NOMO-1 treated with DMSO at 0.1 percent for 48 hours (cell line): ENCODE measurements around the gene SMAD6.
"Not testable (repeated sequence)": the region's sequence is repeated elsewhere in the genome, so short reads cannot be mapped to it uniquely, and the experiment has no call there.

Experiments used
- DNase-seq: peaks from one replicate; lab custom pipeline; 2025; ENCODE audit not compliant: unreplicated experiment; lab: John Stamatoyannopoulos, UW

Gene SMAD6

DNA sequence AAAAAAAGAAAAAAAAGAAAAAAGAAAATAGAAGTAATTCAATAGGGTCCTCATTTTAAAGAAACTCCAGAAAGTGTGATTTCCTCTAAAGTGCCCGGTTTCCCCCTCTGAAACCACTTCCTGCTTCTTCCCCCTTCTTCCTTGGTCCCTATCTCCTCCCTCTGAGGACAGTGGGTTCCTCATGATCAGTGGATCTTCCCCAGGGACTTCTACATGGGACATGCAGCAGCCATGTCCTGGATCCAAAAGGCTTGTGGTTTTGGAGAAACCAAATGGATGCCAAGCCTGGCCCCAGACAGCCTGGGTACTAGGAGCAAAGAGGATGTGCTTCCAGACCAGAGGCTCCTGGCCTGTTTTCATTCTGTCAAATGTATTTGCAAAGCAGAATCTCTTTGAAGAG, 26.6 kb upstream of the SMAD6 start:
- DNase-seq, result no peak

- DNase-seq, result no peak
These were observed 24.7 kb upstream of the SMAD6 start for GRCh38 chr15:66677336-66677735.

DNA sequence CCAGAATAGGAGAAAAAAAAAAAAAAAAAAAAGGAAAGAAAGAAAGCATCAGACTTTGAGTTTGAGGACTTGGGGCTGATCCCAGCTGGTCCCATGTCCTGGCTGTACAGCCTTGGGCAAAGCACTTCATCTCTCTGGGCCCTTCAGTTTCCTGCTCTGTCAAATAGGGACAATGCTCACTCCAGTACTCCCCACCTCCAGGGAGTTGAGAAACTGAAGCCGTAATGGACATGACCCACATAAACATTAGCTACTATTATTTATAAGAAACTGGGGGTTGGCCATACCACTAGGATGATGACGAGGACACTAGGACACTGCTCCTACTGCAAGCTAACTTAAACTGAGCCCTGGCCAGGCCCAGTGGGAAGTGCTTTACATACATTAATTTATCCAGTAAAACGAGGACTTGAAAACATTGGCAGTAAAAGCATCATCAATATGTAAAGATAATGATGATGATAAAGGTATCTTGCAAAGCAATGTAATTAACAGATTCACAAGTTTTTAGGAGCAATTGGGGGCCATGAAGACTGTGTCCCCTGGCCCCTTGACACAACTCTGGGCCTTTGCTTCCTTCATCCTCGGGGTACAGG, 22.9 kb upstream of the SMAD6 start:
- no peak for DNase-seq

- no peak for DNase-seq
These were observed 22.4 kb upstream of the SMAD6 start for GRCh38 chr15:66679657-66680108.

DNA sequence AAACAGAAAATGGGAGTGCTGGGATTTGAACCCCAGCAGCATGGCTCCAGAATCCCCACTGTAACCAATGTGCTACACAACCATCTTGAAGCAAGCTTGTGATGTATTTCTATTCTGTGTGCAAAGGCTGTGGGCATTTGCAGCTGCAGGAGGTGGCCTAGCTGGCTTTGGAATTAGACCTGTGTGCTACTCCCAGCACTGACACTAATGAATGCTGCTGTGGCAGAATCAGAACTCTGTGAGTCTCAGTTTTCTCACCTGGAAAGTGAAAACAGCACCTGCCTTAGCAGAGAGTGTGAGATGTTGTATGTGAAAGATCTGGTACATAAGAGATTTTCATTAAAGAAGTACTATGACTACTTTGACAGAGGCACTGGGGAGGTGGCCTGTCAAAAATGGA, 21.5 kb upstream of the SMAD6 start:
- no peak for DNase-seq

DNA sequence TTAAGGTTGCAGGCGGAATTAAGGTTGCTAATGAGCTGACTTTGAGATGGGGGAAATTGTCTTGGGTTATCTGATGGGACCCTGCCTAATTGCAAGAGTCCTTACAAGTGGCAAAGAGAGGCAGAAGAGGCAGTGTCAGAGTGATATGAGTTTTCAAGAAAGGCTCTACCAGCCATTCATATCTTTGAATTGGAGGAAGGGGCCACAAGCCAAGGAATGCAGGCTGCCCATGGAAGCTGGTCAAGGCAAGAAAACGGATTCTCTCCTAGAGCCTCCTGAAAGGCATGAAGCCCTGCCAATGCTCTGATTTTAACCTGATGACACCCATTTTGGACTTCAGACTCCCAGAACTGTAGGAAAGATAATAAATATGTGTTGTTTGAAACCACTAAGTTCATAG, 20.6 kb upstream of the SMAD6 start:
- no peak for DNase-seq

- DNase-seq, result no peak
These were observed 19.8 kb upstream of the SMAD6 start for GRCh38 chr15:66682246-66682645.

DNA sequence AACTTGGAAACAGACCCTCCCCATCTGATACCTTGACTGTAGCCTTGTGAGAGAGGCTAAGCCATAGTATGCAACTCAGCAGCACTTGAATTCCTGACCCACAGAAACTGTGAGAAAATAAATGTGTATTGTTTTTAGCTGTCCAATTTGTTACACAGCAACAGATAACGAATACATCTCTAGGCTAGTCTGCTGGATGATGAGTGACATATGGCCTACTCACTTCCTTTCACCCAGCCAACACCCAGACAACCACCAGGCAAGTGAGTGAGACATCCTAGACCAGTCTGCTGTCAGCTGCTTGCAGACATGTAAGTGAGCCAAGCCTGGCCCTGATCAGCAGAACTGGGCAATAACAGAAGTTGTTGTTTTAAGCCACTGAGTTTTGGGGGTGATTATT, 19.2 kb upstream of the SMAD6 start:
- no peak for DNase-seq

- DNase-seq, result no peak
These were observed 17.8 kb upstream of the SMAD6 start for GRCh38 chr15:66684136-66684681.

GRCh38 chr15:66685638-66686150, 16.3 kb upstream of the SMAD6 start:
- no peak for DNase-seq

GRCh38 chr15:66690912-66691311, 11.1 kb upstream of the SMAD6 start:
- DNase-seq, result not testable (repeated sequence)

DNA sequence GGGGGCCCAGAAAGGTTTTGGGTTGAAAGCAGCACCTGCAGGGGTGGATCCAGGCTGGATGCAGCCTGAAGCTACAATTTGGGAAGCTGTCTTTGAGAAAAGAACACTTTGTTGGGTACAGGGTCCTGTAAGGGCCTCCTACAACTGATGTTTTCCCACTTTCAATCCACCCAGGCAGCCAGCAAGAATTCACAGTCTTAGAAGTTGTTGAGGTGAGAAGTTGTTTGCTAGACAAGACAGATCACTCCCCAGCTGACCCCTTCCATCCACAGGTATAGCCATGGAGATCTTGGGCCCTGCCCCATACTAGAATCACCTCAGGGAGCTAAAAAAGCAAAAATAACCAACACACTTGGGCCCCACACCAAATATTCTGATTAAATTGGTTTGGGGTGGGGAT, 10.3 kb upstream of the SMAD6 start:
- no peak for DNase-seq

DNA sequence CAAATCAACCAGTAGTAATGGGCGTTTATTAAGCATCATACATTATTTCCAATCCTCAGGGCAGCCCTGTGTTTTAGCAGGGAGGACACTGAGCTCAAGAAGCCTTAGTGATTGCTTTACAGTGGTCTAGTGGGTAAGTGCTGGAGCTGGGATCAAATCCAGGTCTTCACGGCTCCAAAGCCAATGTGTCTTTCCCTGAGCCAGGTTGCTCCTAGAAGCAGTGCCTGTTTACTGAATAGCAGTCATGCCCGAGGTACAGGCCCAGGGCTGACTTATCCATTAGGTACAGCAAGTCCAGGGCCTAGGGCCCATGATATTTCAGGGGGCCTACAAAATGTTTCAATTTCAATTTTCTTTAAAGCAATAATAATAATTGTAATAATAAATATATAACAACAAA, 9.6 kb upstream of the SMAD6 start:
- no peak for DNase-seq

DNA sequence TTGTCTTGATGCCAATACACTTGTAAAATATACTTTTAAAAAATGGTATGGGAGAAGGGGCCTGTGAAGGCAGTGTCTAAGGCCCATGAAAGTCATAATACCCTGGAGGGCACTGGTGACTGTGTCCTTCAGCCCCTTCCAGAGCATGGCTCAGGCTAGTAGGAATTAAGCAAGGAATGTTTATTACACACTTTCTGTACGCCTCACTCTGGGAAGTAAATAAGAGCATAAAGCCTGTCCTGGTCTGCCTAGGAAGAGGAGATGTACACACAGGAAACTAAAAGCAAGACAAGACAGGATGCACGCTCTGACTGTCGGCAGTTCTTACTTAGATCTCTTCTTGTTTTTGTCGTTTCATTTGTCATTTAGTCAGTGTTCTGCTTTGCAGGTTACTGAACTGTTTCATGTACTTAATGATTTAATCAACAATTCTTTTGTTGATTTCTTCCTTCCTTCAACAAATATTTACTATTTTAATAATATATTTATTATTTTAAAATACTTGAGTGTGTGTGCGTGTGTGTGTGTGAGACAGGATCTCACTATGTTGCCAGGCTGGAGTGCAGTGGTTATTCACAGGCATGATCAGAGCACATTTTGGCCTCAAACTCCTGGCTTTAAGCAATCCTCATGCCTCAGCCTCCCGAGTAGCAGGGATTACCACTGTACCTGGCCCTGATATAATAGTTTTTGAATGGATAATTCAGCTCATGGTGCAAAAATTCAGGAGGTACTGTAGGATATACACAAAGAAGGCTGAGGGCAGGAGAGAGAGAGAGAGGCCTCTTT, 9.0 kb upstream of the SMAD6 start:
- no peak for DNase-seq

DNA sequence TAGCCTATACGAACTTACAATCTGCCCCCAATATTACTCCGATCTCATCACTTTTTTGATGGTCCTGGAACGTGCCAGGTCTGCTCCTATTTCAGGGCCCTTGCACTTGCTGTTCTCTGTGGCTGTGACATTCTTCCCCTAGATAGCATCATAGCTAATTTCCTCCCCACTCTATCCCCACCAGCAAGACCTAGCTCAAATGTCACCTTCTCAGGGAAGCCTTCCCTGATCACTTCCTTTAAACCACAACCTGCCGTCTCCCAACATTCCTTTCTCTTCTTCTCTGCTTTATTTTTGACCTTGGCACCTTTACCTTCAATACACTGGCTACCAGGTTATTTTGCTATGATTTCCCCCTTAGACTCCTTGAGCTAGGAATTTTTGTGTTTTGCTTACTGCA, 5.3 kb upstream of the SMAD6 start:
- no peak for DNase-seq

DNA sequence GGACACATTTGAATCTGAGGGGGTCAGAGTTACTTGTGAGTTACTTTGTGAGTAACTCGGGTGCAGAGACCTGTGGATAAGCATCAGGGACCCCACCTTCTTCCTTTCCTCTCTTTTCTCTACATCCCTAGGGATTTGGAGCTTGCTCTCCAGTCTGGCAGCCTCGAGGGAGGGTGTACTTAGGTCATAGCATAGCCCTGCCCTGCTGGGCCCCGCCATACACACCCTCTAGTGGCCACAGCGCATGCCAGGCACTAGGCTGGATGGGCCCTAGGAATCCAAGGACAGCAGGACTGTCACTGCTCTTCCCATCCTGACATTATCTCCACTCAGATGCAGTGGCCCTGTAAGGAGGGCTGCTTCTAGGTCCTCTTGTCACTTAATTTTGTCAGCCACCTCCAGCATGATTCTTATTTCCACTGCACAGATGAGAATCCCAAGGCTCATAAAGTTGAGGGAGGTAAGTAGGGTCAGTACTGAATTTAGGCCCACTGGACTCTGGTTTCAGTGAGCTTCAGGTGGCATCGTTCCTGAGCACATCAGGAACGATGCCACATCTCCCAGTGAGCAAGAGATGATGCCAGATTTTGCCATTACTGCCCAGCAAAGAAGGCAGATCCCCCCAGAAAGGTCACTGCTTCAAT, 3.6 kb upstream of the SMAD6 start:
- DNase-seq, result peak; percentile 19

DNA sequence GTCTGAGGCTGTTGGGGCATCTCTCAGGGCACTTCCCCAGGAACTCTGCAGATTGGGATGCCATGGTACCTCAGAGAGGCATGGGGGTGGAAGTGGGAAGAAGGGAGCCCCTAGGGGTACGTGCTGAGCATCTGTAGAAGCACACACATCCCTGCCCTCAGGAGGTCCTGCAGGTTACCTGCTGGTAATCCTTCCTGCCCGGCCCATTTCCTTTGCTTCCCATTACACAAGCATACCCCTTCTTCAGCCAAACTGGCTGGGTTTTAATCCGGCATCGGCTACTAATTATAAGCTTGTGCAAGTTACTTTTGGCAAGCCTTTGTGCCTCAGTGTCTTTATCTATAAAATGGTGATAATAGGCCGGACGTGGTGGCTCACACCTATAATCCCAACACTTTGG, 3.1 kb upstream of the SMAD6 start:
- DNase-seq, result no peak

DNA sequence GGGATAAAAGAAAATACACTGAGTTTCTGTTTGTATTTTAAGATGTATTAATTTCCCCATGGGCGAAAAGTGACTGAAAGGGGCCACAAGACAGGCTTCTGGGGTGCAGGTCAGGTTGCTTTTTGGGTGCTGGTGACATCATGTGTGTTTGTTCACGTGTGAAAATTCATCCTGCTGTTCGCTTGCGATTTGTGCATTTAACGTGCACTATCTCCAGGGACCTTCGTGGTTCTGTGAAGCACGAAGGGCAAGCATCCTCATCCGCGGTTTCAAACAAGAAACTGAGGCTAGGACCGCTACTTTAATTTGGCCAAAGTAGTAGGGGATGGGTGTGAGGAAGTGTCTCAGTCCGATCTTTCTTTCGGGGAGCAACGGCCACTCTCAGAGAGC, 1.6 kb upstream of the SMAD6 start:
- DNase-seq, result no peak

GRCh38 chr15:66700802-66701421, 1.1 kb upstream of the SMAD6 start:
- peak; percentile 92 for DNase-seq

DNA sequence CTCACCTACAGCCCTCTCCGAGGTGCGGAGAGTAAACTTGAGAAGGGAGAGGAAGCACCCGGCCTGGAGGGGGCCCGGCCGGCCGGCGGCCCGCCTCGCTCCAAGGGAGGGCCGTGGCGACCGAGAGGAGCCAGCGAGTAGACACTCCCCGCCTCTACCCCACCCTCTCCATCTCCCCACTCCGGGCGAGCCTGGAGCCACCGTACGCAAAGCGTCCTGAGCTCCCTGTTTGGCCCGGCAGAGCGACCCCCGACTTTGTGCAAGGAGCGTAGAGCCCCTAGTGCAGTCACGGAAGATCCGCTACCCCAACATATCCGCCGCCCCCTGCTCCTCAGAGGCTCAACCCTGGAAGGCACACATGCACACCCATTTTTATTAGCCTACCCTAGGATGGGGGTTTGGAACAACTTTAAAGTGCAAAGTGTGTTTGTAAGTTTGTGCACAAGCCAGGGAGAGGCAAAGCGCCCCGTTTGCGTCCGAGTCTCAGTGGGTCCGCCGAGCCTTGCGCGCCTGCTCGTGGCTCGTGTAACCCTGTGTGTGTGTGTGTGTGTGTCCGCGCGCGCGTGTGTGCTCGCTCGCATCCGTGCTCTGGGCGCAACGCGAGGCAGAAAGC, 508 bp upstream of the SMAD6 start:
- peak; percentile 58 for DNase-seq
